HG02571 (cell line): Measurements from ENCODE around the gene PDE1C.
"Not testable (repeated sequence)": the region's sequence is repeated elsewhere in the genome, so short reads cannot be mapped to it uniquely, and the experiment has no call there.

Experiments
- ATAC-seq: cut with Tn5 transposase; IDR thresholded peaks from one replicate; pipeline ENCODE4 v1.9.1; 2021; ENCODE audit warnings: mild to moderate bottlenecking, moderate library complexity; ENCODE audit not compliant: unreplicated experiment

Gene PDE1C

DNA sequence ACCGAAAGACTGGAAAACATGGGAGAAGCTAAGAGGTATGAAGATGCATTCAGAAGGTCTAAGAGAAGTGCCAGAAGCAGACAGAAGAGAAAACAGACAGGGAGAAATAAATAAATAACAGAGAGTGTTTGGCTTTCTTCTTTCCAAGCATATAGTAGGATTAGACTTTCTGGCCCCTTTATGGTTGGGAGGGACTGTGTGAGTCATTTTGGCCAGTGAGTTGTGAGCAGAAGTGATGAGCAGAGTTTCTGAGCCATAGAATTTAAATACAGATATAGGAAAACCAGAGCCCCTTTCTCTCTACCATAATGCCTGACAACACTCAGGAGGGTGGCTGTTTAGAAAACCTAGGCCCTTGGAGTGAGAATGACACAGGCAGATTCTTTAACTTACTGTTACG, 212.2 kb downstream of the PDE1C start:
- no peak for ATAC-seq

- no peak for ATAC-seq
Measured at GRCh38 chr7:31857172-31857571, 213.0 kb downstream of the PDE1C start.

GRCh38 chr7:31856337-31856736, 213.9 kb downstream of the PDE1C start:
- ATAC-seq: no peak

DNA sequence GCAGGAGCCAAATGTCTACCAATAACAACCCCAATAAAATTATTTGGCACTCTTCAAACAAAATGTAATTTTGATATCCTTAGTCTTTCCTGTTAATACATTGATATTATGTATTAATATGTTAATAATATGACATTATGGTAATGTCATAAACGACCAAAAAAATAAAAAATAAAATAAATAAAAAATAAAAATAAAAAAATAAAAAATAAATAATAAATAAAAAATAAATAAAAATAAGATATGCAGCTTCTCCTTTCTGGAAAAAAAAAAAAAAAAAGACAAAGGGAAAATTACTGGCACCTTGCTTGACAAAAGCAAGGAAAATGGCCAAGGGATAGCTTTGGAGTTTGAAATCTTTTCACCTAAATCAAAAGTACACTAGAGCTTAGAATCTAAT, 214.7 kb downstream of the PDE1C start:
- ATAC-seq: no peak

DNA sequence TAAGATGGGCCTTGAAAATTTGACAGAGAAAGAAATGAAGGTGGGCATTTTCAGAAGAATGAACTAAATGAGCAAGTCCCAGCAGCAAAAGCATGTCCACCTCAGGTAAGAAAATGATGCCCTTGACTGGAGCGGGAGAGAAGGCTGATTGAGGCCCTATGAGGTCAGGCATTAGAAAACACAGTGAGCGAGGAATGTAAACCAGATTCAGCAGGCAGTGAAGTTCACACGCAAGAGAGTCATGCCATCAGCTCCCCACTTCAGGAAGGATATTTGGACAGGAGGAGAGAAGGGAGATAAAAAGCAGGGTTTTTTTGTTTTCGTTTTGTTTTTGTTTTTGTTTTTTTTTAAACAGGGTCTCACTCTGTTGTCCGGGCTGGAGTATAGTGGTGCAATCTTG, 216.8 kb downstream of the PDE1C start:
- no peak for ATAC-seq

- ATAC-seq: no peak
Measured at GRCh38 chr7:31852462-31852861, 217.7 kb downstream of the PDE1C start.

GRCh38 chr7:31851119-31851518, 219.1 kb downstream of the PDE1C start:
- no peak for ATAC-seq

DNA sequence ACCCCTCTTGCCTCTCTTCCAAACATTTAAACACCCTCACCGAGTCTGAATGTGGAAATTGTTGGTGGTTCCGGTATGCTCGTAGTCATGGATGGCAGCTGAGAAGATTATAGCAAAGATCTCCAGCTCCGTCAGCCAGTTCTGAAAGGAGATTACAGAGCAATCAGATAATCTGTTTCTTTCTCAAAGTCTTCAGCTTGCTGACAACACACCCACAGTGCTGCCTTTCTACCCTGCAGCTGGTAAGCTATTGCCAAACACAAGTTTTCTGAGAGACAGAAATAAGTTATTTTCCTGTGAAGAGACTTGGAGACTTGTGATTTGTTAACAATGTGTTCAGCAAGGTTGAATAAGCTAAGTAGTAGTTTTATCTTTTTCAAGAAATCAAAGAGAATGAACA, 219.6 kb downstream of the PDE1C start:
- ATAC-seq: no peak

DNA sequence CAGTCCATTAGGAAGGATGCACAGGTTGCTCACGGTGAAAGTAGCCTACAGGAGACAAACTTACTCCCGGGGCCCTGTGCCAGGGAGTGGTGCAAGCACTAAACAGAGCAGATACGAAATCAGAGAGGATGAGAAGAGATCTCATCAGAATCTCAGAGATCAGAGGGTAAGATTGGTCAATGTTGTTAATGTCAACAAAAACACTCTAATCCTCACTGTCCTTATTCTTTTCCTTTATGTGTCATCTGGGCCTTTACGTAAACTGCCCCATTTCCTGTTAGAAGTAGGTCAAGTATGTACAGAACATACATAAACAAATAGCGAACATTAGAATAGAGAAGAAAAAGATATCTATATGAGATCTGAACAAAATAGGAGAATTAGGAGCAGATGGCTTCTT, 220.1 kb downstream of the PDE1C start:
- ATAC-seq: no peak

DNA sequence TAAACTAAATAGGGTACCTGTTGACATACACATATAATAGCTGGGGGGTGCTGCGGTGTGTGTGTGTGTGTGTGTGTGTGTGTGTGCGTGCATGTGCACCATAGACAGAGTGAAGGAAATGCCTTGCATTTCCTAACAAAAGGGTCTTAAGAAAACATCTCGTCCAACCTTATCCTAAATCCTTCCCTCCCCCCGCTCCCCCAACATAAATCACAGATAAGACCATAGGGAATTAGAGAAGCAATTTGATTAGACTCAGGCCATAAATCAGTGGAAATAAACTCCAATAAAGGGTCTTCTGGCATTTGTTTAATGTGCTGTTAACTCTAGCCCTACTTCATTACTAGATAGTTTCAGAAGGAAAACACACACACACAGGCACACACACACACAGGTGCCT, 234.7 kb downstream of the PDE1C start:
- no peak for ATAC-seq

- ATAC-seq: not testable (repeated sequence)
Measured at GRCh38 chr7:31833625-31834024, 236.6 kb downstream of the PDE1C start.

- ATAC-seq: no peak
Measured at GRCh38 chr7:31828520-31828919, 241.7 kb downstream of the PDE1C start.

DNA sequence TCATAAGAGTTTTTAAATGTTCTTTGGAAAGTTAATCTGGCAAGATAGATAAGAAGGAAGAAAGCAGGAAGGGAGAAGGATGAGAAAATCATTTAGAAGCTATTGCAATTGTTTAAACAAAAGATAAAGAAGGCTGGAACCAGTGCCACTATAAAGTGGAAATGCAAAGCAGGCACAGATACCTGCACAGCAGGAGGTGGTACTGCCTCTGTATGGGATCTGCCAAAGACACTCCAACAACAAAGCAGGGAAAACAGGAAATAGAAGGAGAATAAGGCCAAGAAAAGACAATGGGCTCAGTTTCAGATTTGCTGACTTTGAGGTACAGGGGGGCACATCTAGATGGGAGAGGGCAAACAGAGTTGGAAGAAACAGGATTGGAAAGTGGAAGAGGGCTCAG, 244.6 kb downstream of the PDE1C start:
- ATAC-seq: no peak

DNA sequence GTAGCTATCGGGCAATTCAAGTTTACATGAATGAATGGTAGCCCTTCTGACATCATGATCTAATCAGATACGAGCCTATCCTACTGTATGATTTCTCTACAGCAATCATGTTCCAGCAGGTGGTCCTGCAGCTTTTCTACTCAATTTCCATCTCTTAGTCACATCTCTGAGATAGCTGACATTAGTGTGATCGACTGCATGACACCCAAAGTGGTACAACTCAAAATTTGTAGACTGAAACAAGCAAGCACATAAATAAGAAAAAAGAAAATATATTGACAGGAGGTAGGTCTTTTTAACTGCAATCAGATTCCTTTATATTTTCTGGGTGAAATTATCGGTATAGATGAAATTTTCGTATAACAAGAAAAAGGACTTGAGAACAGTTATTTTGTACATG, 251.2 kb downstream of the PDE1C start:
- no peak for ATAC-seq

- no peak for ATAC-seq
Measured at GRCh38 chr7:31816810-31817209, 253.4 kb downstream of the PDE1C start.

DNA sequence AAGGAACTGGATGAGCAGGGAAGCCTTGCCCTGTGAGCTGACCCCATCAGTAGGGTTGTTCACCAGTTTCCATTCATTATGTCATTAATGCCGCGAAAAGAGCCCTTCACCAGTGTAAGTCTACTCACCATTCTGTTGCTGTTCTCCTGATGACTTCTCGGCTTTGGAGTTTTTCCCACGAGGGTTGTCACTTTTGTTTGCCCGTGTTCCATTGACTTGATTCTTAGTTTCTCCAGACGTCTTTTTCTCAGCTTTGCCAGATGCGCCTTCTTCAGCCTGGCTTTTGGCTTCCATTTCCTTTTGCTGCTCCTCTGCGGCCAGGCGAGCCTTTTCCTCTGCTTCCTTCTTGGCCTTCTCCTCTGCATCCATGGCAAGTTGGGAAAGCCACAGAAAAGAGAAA, 254.4 kb downstream of the PDE1C start:
- no peak for ATAC-seq

GRCh38 chr7:31814187-31814586, 256.0 kb downstream of the PDE1C start:
- ATAC-seq: no peak

- no peak for ATAC-seq
Measured at GRCh38 chr7:31811650-31812461, 258.4 kb downstream of the PDE1C start.

DNA sequence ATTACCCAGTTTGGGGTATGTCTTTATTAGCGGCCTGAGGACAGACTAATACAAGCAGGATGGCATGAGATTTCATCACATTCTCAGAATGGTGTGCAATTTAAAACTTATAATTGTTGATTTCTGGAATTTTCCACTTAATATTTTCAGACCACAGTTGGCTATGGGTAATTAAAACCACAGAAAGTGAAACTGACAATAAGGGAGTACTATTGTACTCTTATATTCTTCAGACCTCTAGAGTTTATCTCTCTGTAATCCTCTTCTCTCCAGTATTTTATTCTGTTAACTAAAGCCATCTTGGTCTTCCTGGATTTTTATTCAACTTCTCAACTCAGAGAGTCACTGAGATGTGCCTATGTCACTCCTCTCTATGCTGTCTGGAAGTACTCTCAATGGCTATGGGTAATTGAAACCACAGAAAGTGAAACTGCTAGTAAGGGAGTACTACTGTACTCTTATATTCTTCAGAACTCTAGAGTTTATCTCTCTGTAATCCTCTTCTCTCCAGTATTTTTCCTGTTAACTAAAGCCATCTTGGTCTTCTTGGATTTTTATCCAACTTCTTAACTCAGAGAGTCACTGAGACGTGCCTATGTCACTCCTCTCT, 264.9 kb downstream of the PDE1C start:
- ATAC-seq: peak; percentile 63

GRCh38 chr7:31796375-31796774, 273.8 kb downstream of the PDE1C start:
- ATAC-seq: no peak

DNA sequence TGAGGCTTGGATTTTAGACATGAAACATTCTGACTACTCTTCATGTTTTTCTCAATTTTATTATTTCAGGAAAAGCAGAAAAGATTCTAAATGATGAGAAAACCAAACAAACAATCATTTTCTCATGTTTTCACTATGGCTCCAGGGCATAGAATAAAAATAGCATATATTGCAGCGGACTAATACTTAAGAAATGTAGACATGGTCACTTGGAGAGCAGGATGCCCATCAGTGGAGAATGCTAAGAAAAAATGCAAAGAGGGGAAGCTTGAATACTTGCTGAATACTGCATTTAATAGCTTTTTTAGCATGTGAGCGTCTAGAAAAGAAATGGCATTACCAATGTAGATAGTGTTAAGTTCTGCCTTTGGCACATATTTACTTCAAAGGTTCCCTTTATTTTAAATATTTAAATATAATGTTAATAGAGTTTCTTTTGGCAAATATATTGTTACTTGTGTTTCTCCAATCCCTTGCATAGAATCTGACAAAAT, 275.3 kb downstream of the PDE1C start:
- no peak for ATAC-seq

DNA sequence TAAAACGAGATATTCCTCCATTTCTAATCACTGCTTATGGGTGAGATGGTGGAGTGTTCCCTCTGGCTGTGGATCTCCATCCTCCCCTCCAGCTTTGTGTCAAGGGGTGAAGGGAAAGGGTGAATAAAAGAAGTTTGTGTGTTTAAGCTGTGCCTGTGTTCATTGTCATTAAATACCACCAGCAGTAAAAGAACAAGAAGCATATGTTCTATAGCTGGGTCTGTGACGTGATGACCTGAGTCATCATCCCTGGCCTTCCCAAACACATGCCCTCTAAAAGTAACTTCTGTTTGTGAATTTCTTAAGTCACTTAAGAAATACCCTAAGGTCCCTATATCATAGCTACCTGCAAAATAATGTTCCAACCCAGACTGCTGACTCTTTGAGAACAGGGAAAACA, 278.3 kb downstream of the PDE1C start:
- no peak for ATAC-seq
